ENCODE data around the gene CPSF7.

GRCh38 chr11:61404641-61405040 is 25.1 kb downstream of the CPSF7 start:
- TF ChIP-seq CTCF (IDR thresholded peaks at IDR 0.05) (no peak), POLR2A (IDR thresholded peaks at IDR 0.05) (no peak), POLR2AphosphoS5 (IDR thresholded peaks at IDR 0.05) (no peak)
